ENCODE measurements around the gene SRSF11.

GRCh38 chr1:70188522-70188921 is 32.7 kb upstream of the SRSF11 start:
- no peak for TF ChIP-seq CTCF (IDR thresholded peaks at IDR 0.05)
- no peak for TF ChIP-seq POLR2A (IDR thresholded peaks at IDR 0.05)
- TF ChIP-seq EP300 (IDR thresholded peaks at IDR 0.05), result no peak

Measured in sigmoid colon (tissue), 4 donors.